Keratinocyte (primary cell): Measurements from ENCODE around the gene C17orf113. TPM values are rescaled to one million over a fixed set of nuclear protein-coding genes. Genes with fewer than 3 reads are reported as not detected.

ENCODE experiments used
- DNase-seq: peaks from one replicate; pipeline ENCODE4 v3.0.0-alpha.2; 2011; ENCODE audit warnings: low read depth, missing footprints, low spot score
- FAIRE-seq: peaks from 2 replicates; lab custom pipeline; 2011; peaks lifted over from hg19 to GRCh38; lab: Jason Lieb, UNC
- H2AFZ ChIP-seq: 2 replicates; pipeline ENCODE4 v1.6.0; 2012; ENCODE audit warnings: low read length, control low read depth, inconsistent platforms; ENCODE audit not compliant: control insufficient read depth
- H3K27ac ChIP-seq: 2 replicates; pipeline ENCODE4 v1.5.1; 2011; ENCODE audit warnings: low read length; ENCODE audit not compliant: control insufficient read depth, insufficient read depth
- H3K27me3 ChIP-seq: 3 replicates; pipeline ENCODE4 v1.6.0; 2011; ENCODE audit warnings: low read length; ENCODE audit not compliant: control insufficient read depth, insufficient read depth; ENCODE audit errors: extremely low read depth
- H3K36me3 ChIP-seq, 2 experiments: 2 replicates in 1 of 2; 3 replicates in 1 of 2; pipeline ENCODE4 v1.5.1; 2011; ENCODE audit warnings: low read length in 2 of 2, mild to moderate bottlenecking in 1 of 2; ENCODE audit not compliant: control insufficient read depth in 2 of 2, insufficient read depth in 2 of 2; ENCODE audit errors: extremely low read depth in 1 of 2
- H3K4me1 ChIP-seq: 3 replicates; pipeline ENCODE4 v1.5.1; 2011; ENCODE audit warnings: low read length; ENCODE audit not compliant: control insufficient read depth, insufficient read depth; ENCODE audit errors: extremely low read depth
- H3K4me2 ChIP-seq: 3 replicates; pipeline ENCODE4 v1.6.0; 2011; ENCODE audit warnings: low read depth, low read length; ENCODE audit not compliant: control insufficient read depth, insufficient read depth; ENCODE audit errors: extremely low read depth
- H3K4me3 ChIP-seq, 3 experiments: fragments of 200-600 bp in 1 of 3; sonication (generic) in 1 of 3; 2 replicates in 2 of 3; 3 replicates in 1 of 3; pipeline ENCODE4 v1.5.1; 2011 to 2016; ENCODE audit warnings: low read length in 3 of 3, mild to moderate bottlenecking in 3 of 3, control low read depth in 2 of 3, inconsistent platforms in 1 of 3, low read depth in 1 of 3, mixed read lengths in 1 of 3, mixed run types in 1 of 3, moderate library complexity in 1 of 3; ENCODE audit not compliant: control insufficient read depth in 2 of 3, insufficient read depth in 2 of 3; ENCODE audit errors: extremely low read depth in 1 of 3
- H3K79me2 ChIP-seq: 2 replicates; pipeline ENCODE4 v1.6.0; 2012; ENCODE audit warnings: low read length; ENCODE audit not compliant: control insufficient read depth, insufficient read depth
- H3K9ac ChIP-seq: 3 replicates; pipeline ENCODE4 v1.6.0; 2011; ENCODE audit warnings: low read length; ENCODE audit not compliant: control insufficient read depth, insufficient read depth; ENCODE audit errors: extremely low read depth
- H3K9me1 ChIP-seq: 3 replicates; pipeline ENCODE4 v1.6.0; 2011; ENCODE audit warnings: low read length; ENCODE audit not compliant: control insufficient read depth, insufficient read depth; ENCODE audit errors: extremely low read depth
- H3K9me3 ChIP-seq: 2 replicates; pipeline ENCODE4 v1.5.1; 2012; ENCODE audit warnings: low read depth, low read length; ENCODE audit not compliant: control insufficient read depth
- H4K20me1 ChIP-seq: 3 replicates; pipeline ENCODE4 v1.6.0; 2011; ENCODE audit warnings: low read length; ENCODE audit not compliant: control insufficient read depth, insufficient read depth; ENCODE audit errors: extremely low read depth
- CTCF ChIP-seq, 3 experiments: IDR thresholded peaks in 1 of 3; conservative IDR thresholded peaks in 1 of 3; optimal IDR thresholded peaks in 1 of 3; 2 replicates in 2 of 3; 3 replicates in 1 of 3; pipeline versions ENCODE3 to v1.5.1; 2011; ENCODE audit warnings: low read length in 3 of 3, mild to moderate bottlenecking in 3 of 3, moderate library complexity in 2 of 3, control low read depth in 1 of 3, inconsistent platforms in 1 of 3; ENCODE audit not compliant: insufficient read depth in 2 of 3; ENCODE audit errors: extremely low read depth in 1 of 3
- EZH2 ChIP-seq: IDR thresholded peaks from one replicate; pipeline ENCODE4 v1.6.1; 2012; ENCODE audit warnings: inconsistent platforms, mild to moderate bottlenecking, low read length, moderate library complexity
- dilution Hi-C: fragments of 300-500 bp; cut with MboI; formaldehyde crosslinking; loops from one replicate; pipeline ENCODE4 v1.7.0; 2020; ENCODE audit warnings: low sequenced_read_pairs; ENCODE audit not compliant: extremely low pct_ligation_motif_present
- polyA minus RNA-seq, 3 experiments: library from RNA; depleted of rRNA, polyadenylated mRNA; stranded (reverse); fragments of >200 nt; gene quantifications; 1 replicate in 1 of 3; 2 replicates in 1 of 3; 3 replicates in 1 of 3; pipeline ENCODE4 v1.2.3, GENCODE V29; 2011
- polyA plus RNA-seq, 5 experiments: library from polyadenylated mRNA; depleted of rRNA in 3 of 5; stranded (reverse) in 3 of 5; stranded (forward) in 1 of 5; unstranded in 1 of 5; fragments of >200 nt; gene quantifications; 1 replicate in 1 of 5; 2 replicates in 3 of 5; 3 replicates in 1 of 5; pipeline versions ENCODE4 v1.2.1 to v1.2.3, GENCODE V29; 2011 to 2012; ENCODE audit warnings: missing spikeins in 2 of 5, low read depth in 1 of 5, low replicate concordance in 1 of 5

Gene C17orf113
- 0.06 to 0.26 TPM (median 0.12 TPM) in 3 replicates for polyA plus RNA-seq
- not detected for polyA plus RNA-seq (2011; ENCODE audit: low read depth)
- polyA plus RNA-seq (2011; cell fraction: cytosol; rRNA removed), result 0.09 and 0.10 TPM in 2 replicates
- polyA plus RNA-seq (2011; cell fraction: nucleus; rRNA removed), result 0.46 and 0.65 TPM in 2 replicates
- 0.13 and 0.35 TPM in 2 replicates for polyA plus RNA-seq (2012; ENCODE audit: low replicate concordance)
- 0.10 to 0.16 TPM in 2 of 3 replicates, not detected in the other for polyA minus RNA-seq
- not detected for polyA minus RNA-seq (2011; cell fraction: cytosol; rRNA and poly(A)+ RNA removed)
- 0.21 and 0.54 TPM in 2 replicates for polyA minus RNA-seq (2011; cell fraction: nucleus; rRNA and poly(A)+ RNA removed)

GRCh38 chr17:42050393-42051012 is at the start of gene C17orf113:
Gene C17orf113 (minus strand): TSS chr17:42050601. CDS start chr17:42043376, 7,225 bp downstream.
- Histone ChIP-seq H3K4me1 (peaks cover 8% of the 10 kb centered on the region), H3K9ac (peak within 1 kb of the TSS; percentile 18), H3K9me3 (no peaks in the 10 kb centered on the region), H4K20me1 (no peaks in the 10 kb centered on the region), H3K36me3 (no peaks in the 10 kb centered on the region), H3K4me3 (peak within 1 kb of the TSS; percentile 49 to 61 (median 60)), H3K79me2 (no peaks in the 10 kb centered on the region), H3K4me2 (peak within 1 kb of the TSS; percentile 74), H3K9me1 (no peaks in the 10 kb centered on the region), H3K27ac (no peak within 1 kb of the TSS), H3K27me3 (peaks cover 32% of the 10 kb centered on the region), H2AFZ (peak within 1 kb of the TSS; percentile 77)
- no peak for FAIRE-seq
- no peak for DNase-seq
- no peak for TF ChIP-seq EZH2
- peak in 2 of 3 experiments; percentile 42 to 63 for TF ChIP-seq CTCF (optimal IDR thresholded peaks at IDR 0.05 in 1 of 3, IDR thresholded peaks at IDR 0.05 in 1 of 3, conservative IDR thresholded peaks at IDR 0.05 in 1 of 3; ENCODE audit: extremely low read depth in 1 of 3, insufficient read depth in 2 of 3, low read length in 3 of 3)
- dilution Hi-C loops, result no loop called here

GRCh38 chr17:42098730-42099399 is 48.5 kb upstream of the C17orf113 start:
- no peaks in the 10 kb centered on the region for H3K9me1 ChIP-seq
- peaks cover 5% of the 10 kb centered on the region for H3K4me1 ChIP-seq
- DNase-seq (no peak), FAIRE-seq (no peak)
- H3K27ac ChIP-seq, result no peak overlapping the region
- peaks cover 0 to 2% of the 10 kb centered on the region in 2 experiments for H3K36me3 ChIP-seq
- no peak overlapping the region for H3K9ac ChIP-seq
- TF ChIP-seq CTCF (optimal IDR thresholded peaks at IDR 0.05 in 1 of 3, IDR thresholded peaks at IDR 0.05 in 1 of 3, conservative IDR thresholded peaks at IDR 0.05 in 1 of 3; ENCODE audit: extremely low read depth in 1 of 3, insufficient read depth in 2 of 3, low read length in 3 of 3), result no peak
- no peak for TF ChIP-seq EZH2
- no peaks in the 10 kb centered on the region for H3K79me2 ChIP-seq
- H3K4me2 ChIP-seq, result no peak overlapping the region
- H3K4me3 ChIP-seq, result no peak overlapping the region
- dilution Hi-C loops, result no loop called here
- H3K9me3 ChIP-seq, result no peaks in the 10 kb centered on the region
- H3K27me3 ChIP-seq, result peaks cover 31% of the 10 kb centered on the region
- no peak overlapping the region for H2AFZ ChIP-seq
- H4K20me1 ChIP-seq, result no peaks in the 10 kb centered on the region
